Middle frontal gyrus (tissue), 1 donor: Measurements from ENCODE around the gene TMTC4.

Source experiments
- DNase-seq: peaks from one replicate; pipeline ENCODE4 v3.0.0-alpha.2; 2015; ENCODE audit warnings: low spot score; ENCODE audit errors: extremely low spot score

The TMTC4 gene

DNA sequence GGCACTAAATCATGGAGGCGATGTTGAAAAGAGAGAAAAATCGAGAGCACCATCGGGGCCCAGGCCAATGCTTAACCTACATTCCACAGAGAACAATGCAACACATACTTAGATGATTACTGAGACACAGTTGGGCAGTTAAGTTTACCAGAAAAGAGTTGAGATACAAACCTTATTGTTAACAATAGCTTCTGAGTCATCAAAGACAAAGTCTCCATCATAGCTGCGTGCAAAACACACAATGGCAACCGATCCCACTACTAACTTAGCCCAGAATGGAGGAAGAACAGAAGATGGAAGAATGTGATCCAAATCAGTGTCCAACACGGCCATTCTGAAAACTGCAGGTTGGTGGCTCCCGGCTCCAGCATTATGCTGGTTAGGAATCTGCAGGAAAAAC lies 6.2 kb downstream of the TMTC4 start:
- DNase-seq = no peak

DNA sequence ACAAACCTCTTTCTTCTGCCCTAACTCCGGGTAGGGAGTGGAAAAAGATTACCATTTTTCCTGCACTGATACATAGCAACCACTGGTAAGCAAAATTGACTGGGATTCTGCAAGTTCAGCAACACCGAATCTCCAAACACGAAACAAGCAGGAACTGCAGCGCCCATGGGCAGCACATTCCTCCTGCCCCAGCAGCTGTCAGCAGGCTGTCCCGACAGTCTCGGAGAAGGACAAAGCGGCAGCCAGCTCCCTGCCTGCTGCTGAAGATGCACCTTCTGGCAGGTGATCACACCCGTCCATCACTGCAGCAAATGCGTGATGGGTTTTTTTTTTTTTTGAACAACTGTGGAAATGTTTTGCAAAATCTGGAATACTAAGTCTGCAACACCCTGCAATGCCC lies 6.7 kb downstream of the TMTC4 start:
- no peak for DNase-seq

DNA sequence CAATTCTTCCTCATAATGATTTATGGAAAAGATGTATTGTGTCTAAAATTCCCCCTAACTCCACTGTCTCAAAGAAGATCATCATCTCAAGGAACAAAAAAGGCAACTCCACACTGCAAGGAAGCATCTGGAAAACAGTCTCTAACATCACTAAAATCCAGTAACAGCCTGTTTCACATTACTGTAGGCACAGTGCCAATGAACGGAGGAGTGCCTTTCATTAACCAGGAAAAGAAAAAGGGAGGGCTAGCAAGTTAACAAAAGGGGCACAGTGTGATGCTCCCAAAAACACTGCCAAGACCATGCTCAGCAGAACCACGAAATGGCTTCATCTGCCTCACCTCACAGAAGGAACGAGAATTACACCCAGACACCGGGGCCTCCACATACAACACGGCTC lies 8.5 kb downstream of the TMTC4 start:
- no peak for DNase-seq

GRCh38 chr13:100665403-100665802 lies 9.2 kb downstream of the TMTC4 start:
- DNase-seq = no peak

GRCh38 chr13:100664171-100664900 lies 10.3 kb downstream of the TMTC4 start:
- no peak for DNase-seq

DNA sequence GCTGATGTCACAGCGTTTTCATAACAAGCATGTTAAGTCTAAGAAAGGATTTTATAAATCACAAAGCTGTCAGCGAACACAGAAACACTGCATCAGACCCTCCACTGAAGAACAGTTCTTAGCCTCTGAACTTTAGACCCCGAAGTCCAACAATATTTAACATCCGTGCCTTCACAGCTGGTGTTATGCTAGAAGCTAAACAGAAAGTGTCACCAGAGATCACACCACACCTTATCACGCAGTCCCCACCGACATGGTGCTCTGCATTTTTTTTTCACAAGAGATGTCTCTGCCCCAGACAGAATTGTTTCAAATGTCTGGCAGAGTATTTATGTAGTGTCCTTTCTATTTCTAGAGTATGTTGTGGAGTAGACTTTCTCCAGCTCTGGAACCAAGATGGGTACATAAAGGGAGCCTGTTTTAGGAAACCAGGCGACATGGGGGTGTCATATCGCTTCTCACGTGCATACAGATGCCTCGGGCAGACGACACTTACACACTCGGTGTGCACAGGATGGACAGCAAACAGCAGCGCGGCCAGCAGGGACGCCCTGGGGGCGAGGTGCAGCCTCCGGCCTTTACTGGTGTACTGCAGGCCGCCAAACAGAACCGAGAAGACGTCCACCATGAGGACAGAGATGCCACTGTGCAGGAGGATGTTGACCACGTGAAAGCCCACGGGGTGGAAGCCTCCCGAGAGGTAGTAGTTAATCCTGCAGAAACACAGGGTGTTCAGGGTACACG lies 12.0 kb downstream of the TMTC4 start:
- DNase-seq = no peak

GRCh38 chr13:100660761-100661160 lies 13.8 kb downstream of the TMTC4 start:
- no peak for DNase-seq

- no peak for DNase-seq
These were observed 15.0 kb downstream of the TMTC4 start for GRCh38 chr13:100659578-100659977.

GRCh38 chr13:100658363-100658762 lies 16.2 kb downstream of the TMTC4 start:
- no peak for DNase-seq

- DNase-seq = peak; percentile 81
These were observed 16.7 kb downstream of the TMTC4 start for GRCh38 chr13:100657881-100658315.

DNA sequence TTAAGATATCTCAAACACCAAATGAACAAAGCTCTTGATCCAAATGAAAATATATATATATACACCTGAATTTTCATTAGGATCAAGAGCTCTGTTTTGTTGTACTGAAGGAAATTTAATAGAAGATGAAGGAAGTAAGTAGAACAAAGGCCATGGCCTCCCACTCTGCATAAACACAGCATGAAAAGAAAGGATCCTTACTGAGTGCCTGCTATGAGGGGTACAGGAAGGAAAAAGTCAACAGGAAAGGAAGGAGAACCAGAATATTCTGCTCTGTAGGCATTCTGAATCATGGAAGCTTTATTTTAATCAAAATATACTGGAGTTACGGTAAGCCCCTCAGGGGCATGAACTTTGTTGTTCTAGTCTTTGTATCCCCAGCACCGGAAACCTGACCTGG lies 22.1 kb downstream of the TMTC4 start:
- no peak for DNase-seq

GRCh38 chr13:100650326-100650725 lies 24.3 kb downstream of the TMTC4 start:
- peak; percentile 70 for DNase-seq

DNA sequence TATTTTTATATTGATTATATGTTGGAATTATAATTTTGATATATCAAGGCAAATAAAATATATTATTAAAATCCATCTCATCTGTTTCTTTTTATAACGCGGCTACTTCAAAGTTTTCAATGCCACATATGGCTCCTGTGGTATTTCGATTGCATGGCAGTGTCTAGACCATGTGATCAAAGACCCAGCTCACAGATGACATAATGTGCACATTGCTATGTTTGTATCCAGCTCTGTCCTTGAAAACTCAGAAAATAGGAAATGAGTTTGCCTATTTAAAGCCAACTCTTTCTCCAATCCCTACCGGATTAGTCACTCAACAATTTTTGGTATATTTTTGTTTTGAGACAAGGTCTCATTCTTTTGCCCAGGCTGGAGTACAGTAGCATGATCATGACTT lies 26.2 kb downstream of the TMTC4 start:
- DNase-seq = no peak

GRCh38 chr13:100646871-100647270 lies 27.7 kb downstream of the TMTC4 start:
- DNase-seq = no peak

- no peak for DNase-seq
These were observed 28.4 kb downstream of the TMTC4 start for GRCh38 chr13:100646030-100646673.

- DNase-seq = no peak
These were observed 29.2 kb downstream of the TMTC4 start for GRCh38 chr13:100645382-100645781.

DNA sequence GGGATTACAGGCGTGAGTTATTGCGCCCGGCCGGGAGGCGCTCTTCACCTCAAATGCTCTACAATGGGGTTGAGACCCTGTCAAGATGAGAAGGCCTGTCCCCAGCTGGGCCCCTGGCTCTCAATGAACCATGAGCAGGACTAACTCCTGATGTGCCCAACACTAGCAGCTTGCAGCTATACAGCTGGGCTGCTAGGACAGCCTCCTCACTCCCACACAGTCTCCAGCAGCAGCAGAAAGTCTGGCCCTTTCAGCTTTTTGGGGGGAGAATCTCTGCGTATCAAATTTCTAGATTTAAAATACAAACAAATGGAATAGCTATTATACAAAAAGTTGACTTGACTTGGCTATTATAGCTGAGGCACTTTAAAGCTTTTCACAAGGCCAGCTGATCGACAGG lies 30.2 kb downstream of the TMTC4 start:
- no peak for DNase-seq

DNA sequence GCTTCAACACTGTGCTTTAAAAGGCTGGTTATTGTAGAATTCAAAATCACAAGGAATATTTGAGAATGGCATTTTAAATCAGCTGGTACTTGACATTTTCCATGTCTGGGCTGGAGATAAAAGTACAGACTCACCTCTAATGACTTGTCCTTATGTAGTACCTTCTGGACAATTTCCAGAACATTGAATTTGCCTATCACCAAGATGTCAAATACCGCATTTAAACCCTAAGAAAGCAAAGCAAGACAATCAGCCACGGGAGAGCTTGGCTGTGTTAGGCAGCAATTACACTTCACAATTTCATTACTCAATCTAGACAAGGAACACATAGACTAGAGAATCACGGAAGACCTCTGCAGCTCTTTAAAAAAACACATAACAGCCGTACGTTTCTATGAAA lies 36.8 kb downstream of the TMTC4 start:
- no peak for DNase-seq

DNA sequence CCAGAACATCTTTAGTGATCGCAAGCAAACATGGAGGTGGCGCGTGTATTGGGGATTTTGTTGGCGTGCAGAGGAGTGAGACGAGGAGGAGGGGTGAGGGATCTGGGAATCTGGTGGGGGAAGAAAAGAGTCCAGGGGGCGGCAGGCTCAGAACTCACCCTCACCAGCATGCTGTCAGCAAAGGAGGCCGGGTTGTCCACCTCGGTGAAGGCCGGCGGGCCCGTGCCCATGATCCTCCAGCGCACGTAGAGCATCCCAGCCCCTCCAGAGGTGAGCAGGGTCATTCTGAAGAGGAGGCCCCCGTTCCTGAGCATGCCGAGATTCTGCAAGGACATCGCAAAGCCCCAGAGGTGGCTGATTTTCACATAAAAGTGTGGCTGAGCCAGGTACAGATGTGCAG lies 37.2 kb downstream of the TMTC4 start:
- DNase-seq = no peak

- no peak for DNase-seq
These were observed 38.2 kb downstream of the TMTC4 start for GRCh38 chr13:100636441-100636840.

DNA sequence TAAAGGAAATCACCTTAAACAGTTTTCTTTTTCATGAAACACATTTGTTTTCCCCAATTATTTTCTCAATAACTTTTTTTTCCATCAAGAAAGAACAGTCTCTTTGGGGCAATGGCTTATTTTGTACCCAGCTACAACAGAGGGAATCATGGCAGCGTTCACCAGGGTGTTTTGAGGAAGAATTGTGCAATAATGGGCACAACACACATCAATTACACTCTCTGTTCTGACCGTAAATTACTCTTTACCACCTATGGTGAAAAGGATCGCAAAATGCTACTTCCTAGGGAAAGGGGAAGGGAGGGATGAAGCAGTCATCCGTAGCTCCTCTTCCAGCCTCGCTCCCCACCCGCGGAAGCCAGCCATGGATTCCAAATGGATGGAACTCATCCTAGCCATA lies 38.6 kb downstream of the TMTC4 start:
- no peak for DNase-seq

- no peak for DNase-seq
These were observed 39.9 kb downstream of the TMTC4 start for GRCh38 chr13:100634696-100635095.
